H9 (cell line): ENCODE data around the gene FZD2. TPM values are rescaled to one million over a fixed set of nuclear protein-coding genes. Genes with fewer than 3 reads are reported as not detected.

Source experiments
- DNase-seq: peaks from one replicate; pipeline ENCODE4 v3.0.0-alpha.2; 2017
- H2AFZ ChIP-seq: one replicate; pipeline ENCODE4 v1.6.1; 2013; ENCODE audit warnings: mild to moderate bottlenecking, low read length, control low read depth, moderate library complexity
- H2AK5ac ChIP-seq: 2 replicates; pipeline ENCODE4 v1.6.1; 2013; ENCODE audit warnings: low read length, control low read depth, mixed read lengths; ENCODE audit not compliant: insufficient read length
- H2BK120ac ChIP-seq: one replicate; pipeline ENCODE4 v1.6.1; 2013; ENCODE audit warnings: low read depth, mild to moderate bottlenecking, low read length, control low read depth, inconsistent platforms; ENCODE audit not compliant: poor library complexity, severe bottlenecking
- H2BK12ac ChIP-seq: 2 replicates; pipeline ENCODE4 v1.6.1; 2013; ENCODE audit warnings: low read length, control low read depth, mixed read lengths, low read depth; ENCODE audit not compliant: insufficient read length
- H2BK15ac ChIP-seq: 2 replicates; pipeline ENCODE4 v1.6.1; 2013; ENCODE audit warnings: low read depth, low read length, control low read depth
- H2BK20ac ChIP-seq: one replicate; pipeline ENCODE4 v1.6.1; 2013; ENCODE audit warnings: low read depth, mild to moderate bottlenecking, low read length, control low read depth, inconsistent platforms; ENCODE audit not compliant: poor library complexity, severe bottlenecking
- H2BK5ac ChIP-seq: 2 replicates; pipeline ENCODE4 v1.6.1; 2013; ENCODE audit warnings: low read length, control low read depth, mixed read lengths; ENCODE audit not compliant: insufficient read length
- H3K14ac ChIP-seq: 2 replicates; pipeline ENCODE4 v1.6.1; 2013; ENCODE audit warnings: low read length, control low read depth; ENCODE audit not compliant: insufficient read depth
- H3K18ac ChIP-seq: 2 replicates; pipeline ENCODE4 v1.6.1; 2013; ENCODE audit warnings: low read depth, mild to moderate bottlenecking, mixed read lengths, low read length, control low read depth; ENCODE audit not compliant: insufficient read length
- H3K23ac ChIP-seq: 2 replicates; pipeline ENCODE4 v1.6.1; 2013; ENCODE audit warnings: low read length, control low read depth, mixed read lengths, low read depth; ENCODE audit not compliant: insufficient read length
- H3K23me2 ChIP-seq: 2 replicates; pipeline ENCODE4 v1.6.1; 2013; ENCODE audit warnings: low read depth, mild to moderate bottlenecking, mixed read lengths, low read length, control low read depth; ENCODE audit not compliant: insufficient read length, poor library complexity, severe bottlenecking
- H3K27ac ChIP-seq: 2 replicates; pipeline ENCODE4 v1.5.1; 2013; ENCODE audit warnings: low read length, control low read depth, mixed read lengths, low read depth; ENCODE audit not compliant: insufficient read length
- H3K27me3 ChIP-seq: 2 replicates; pipeline ENCODE4 v1.6.1; 2013; ENCODE audit warnings: low read length, control low read depth, inconsistent platforms; ENCODE audit not compliant: insufficient read depth
- H3K4ac ChIP-seq: 2 replicates; pipeline ENCODE4 v1.6.1; 2013; ENCODE audit warnings: low read depth, mild to moderate bottlenecking, control low read depth, inconsistent platforms, low read length, moderate library complexity
- H3K4me1 ChIP-seq: 2 replicates; pipeline ENCODE4 v1.6.1; 2013; ENCODE audit warnings: low read length, control low read depth, inconsistent platforms; ENCODE audit not compliant: insufficient read depth
- H3K4me2 ChIP-seq: 2 replicates; pipeline ENCODE4 v1.6.1; 2013; ENCODE audit warnings: low read length, control low read depth, mixed read lengths; ENCODE audit not compliant: insufficient read length, insufficient read depth
- H3K56ac ChIP-seq: 2 replicates; pipeline ENCODE4 v1.6.1; 2013; ENCODE audit warnings: low read depth, mild to moderate bottlenecking, mixed read lengths, low read length, control low read depth; ENCODE audit not compliant: insufficient read length
- H3K79me1 ChIP-seq: 2 replicates; pipeline ENCODE4 v1.6.1; 2013; ENCODE audit warnings: low read depth, mild to moderate bottlenecking, moderate library complexity, low read length, control low read depth, inconsistent platforms; ENCODE audit not compliant: insufficient read depth, poor library complexity, severe bottlenecking
- H3K79me2 ChIP-seq: 2 replicates; pipeline ENCODE4 v1.6.1; 2013; ENCODE audit warnings: low read length, control low read depth, inconsistent platforms; ENCODE audit not compliant: insufficient read depth
- H3K9ac ChIP-seq: 2 replicates; pipeline ENCODE4 v1.6.1; 2013; ENCODE audit warnings: low read length, control low read depth, mixed read lengths; ENCODE audit not compliant: insufficient read length; ENCODE audit errors: extremely low read depth
- H3K9me3 ChIP-seq: one replicate; pipeline ENCODE4 v1.6.1; 2013; ENCODE audit warnings: low read depth, low read length, inconsistent platforms; ENCODE audit not compliant: control insufficient read depth
- H3T11ph ChIP-seq: one replicate; pipeline ENCODE4 v1.6.1; 2013; ENCODE audit warnings: mild to moderate bottlenecking, low read length, control low read depth, inconsistent platforms
- H4K20me1 ChIP-seq: one replicate; pipeline ENCODE4 v1.6.1; 2013; ENCODE audit not compliant: control insufficient read depth, insufficient read length, insufficient read depth
- H4K5ac ChIP-seq: 2 replicates; pipeline ENCODE4 v1.6.1; 2013; ENCODE audit warnings: low read depth, mild to moderate bottlenecking, mixed read lengths, low read length, control low read depth; ENCODE audit not compliant: insufficient read length
- H4K8ac ChIP-seq: replicated peaks from 2 replicates; pipeline ENCODE4 v1.6.1; 2013; ENCODE audit warnings: low read length, control low read depth, mixed read lengths, low read depth; ENCODE audit not compliant: insufficient read length
- H4K91ac ChIP-seq: 2 replicates; pipeline ENCODE4 v1.6.1; 2013; ENCODE audit warnings: low read depth, mild to moderate bottlenecking, moderate library complexity, mixed read lengths, low read length, control low read depth; ENCODE audit not compliant: insufficient read length
- H3K27ac Mint-ChIP-seq, 3 experiments: 2 replicates in 2 of 3; 3 replicates in 1 of 3; pipeline ENCODE4 v1.8.0; 2020 to 2021; ENCODE audit warnings: mixed read lengths in 3 of 3, mild to moderate bottlenecking in 1 of 3, moderate library complexity in 1 of 3
- H3K27me3 Mint-ChIP-seq: 2 replicates; pipeline ENCODE4 v1.8.0; 2021; ENCODE audit warnings: low read depth, mild to moderate bottlenecking, moderate library complexity, mixed read lengths
- H3K36me3 Mint-ChIP-seq, 3 experiments: 2 replicates in 2 of 3; 3 replicates in 1 of 3; pipeline ENCODE4 v1.8.0; 2020 to 2021; ENCODE audit warnings: low read depth in 3 of 3, mixed read lengths in 3 of 3; ENCODE audit not compliant: insufficient read depth in 1 of 3
- H3K4me1 Mint-ChIP-seq, 2 experiments: 2 replicates each; pipeline ENCODE4 v1.8.0; 2020; ENCODE audit warnings: mixed read lengths in 2 of 2
- H3K4me3 Mint-ChIP-seq, 2 experiments: 2 replicates in 1 of 2; 3 replicates in 1 of 2; pipeline ENCODE4 v1.8.0; 2020 to 2021; ENCODE audit warnings: mild to moderate bottlenecking in 2 of 2, mixed read lengths in 2 of 2, moderate library complexity in 1 of 2
- H3K9me3 Mint-ChIP-seq, 2 experiments: 2 replicates in 1 of 2; 3 replicates in 1 of 2; pipeline ENCODE4 v1.8.0; 2020; ENCODE audit warnings: mild to moderate bottlenecking in 2 of 2, mixed read lengths in 2 of 2, moderate library complexity in 1 of 2
- CTCF ChIP-seq: fragments of 200-600 bp; sonication (generic); conservative IDR thresholded peaks from 3 replicates; pipeline ENCODE4 v1.8.0; 2021; ENCODE audit warnings: antibody characterized with exemption, mild to moderate bottlenecking
- WGBS: extraction: QIAGEN DNeasy Blood & Tissue Kit; methylation state at CpG from one replicate; pipeline ENCODE4 v1.1.7; 2013; ENCODE audit warnings: missing lambda C conversion rate, low lambda C conversion rate, mixed read lengths; ENCODE audit not compliant: insufficient read length; ENCODE audit errors: extremely low coverage; 5-methylcytosine and 5-hydroxymethylcytosine counted together
- total RNA-seq: library from RNA; stranded (reverse); gene quantifications from 2 replicates; pipeline ENCODE4 v1.2.1, GENCODE V29; 2021

The FZD2 gene
- total RNA-seq, 1 experiment from 2014 or later, result 18.2 TPM

- no peak overlapping the region for H3K4me2 ChIP-seq
- H3K27ac Mint-ChIP-seq, result no peak overlapping the region; a peak in 2 of 7 replicates
Observed at GRCh38 chr17:44602970-44603369, 45.7 kb downstream of the FZD2 start.

More at GRCh38 chr17:44602970-44603369, 45.7 kb downstream of the FZD2 start:
- Histone ChIP-seq H3K23me2 (no peaks in the 10 kb centered on the region), H2BK12ac (no peak overlapping the region), H3K18ac (no peak overlapping the region), H2BK120ac (no peak overlapping the region), H3K9me3 (no peaks in the 10 kb centered on the region), H3T11ph (no peak overlapping the region), H3K4me1 (peaks cover 7% of the 10 kb centered on the region), H3K9ac (no peak overlapping the region), H3K79me1 (no peaks in the 10 kb centered on the region), H2AFZ (no peak overlapping the region), H3K14ac (no peak overlapping the region), H4K8ac (no peak overlapping the region), H3K4ac (no peak overlapping the region), H2AK5ac (no peak overlapping the region), H4K91ac (no peak overlapping the region), H4K5ac (no peak overlapping the region), H2BK20ac (no peak overlapping the region), H4K20me1 (no peaks in the 10 kb centered on the region), H2BK5ac (no peak overlapping the region), H3K27ac (no peak overlapping the region), H3K79me2 (no peaks in the 10 kb centered on the region), H3K23ac (no peak overlapping the region), H3K56ac (no peak overlapping the region), H3K27me3 (no peaks in the 10 kb centered on the region), H2BK15ac (no peak overlapping the region)
- Mint-ChIP-seq H3K4me3 (no peak overlapping the region), H3K4me1 (peaks cover 11 to 35% of the 10 kb centered on the region in 2 experiments), H3K27me3 (peaks cover 2% of the 10 kb centered on the region), H3K36me3 (no peaks in the 10 kb centered on the region; a peak in 1 of 7 replicates), H3K9me3 (no peaks in the 10 kb centered on the region)
- no CpG with 5 or more reads among the region's 3 CpGs for WGBS
- no peak for DNase-seq
- TF ChIP-seq CTCF, result no peak
